OCI-LY3 (cell line): ENCODE measurements around the gene SHROOM3.
"Not testable (repeated sequence)": the region's sequence is repeated elsewhere in the genome, so short reads cannot be mapped to it uniquely, and the experiment has no call there.

Experiments
- H2AFZ ChIP-seq: fragments of 200-600, 300-600 bp; shearing (Covaris generic); 2 replicates; pipeline ENCODE4 v1.6.0; 2014; ENCODE audit warnings: antibody characterized with exemption, low read depth, low read length
- H3K27ac ChIP-seq: fragments of 200-600, 300-600 bp; sonication (generic); 2 replicates; pipeline ENCODE4 v1.5.1; 2014; ENCODE audit warnings: mild to moderate bottlenecking, low read length, moderate library complexity, mixed read lengths
- H3K27me3 ChIP-seq: fragments of 200-600, 300-600 bp; sonication (generic); 2 replicates; pipeline ENCODE4 v1.6.1; 2014; ENCODE audit warnings: low read depth, low read length, mixed read lengths
- H3K36me3 ChIP-seq: fragments of 200-600, 300-600 bp; sonication (generic); replicated peaks from 2 replicates; pipeline ENCODE3; 2014; ENCODE audit warnings: low read depth, low read length, mixed read lengths
- H3K4me1 ChIP-seq: fragments of 300-600, 200-600 bp; sonication (generic); 2 replicates; pipeline ENCODE4 v1.6.1; 2014; ENCODE audit warnings: low read length, mixed read lengths
- H3K4me2 ChIP-seq: fragments of 200-600, 300-600 bp; sonication (generic); 2 replicates; pipeline ENCODE4 v1.6.1; 2014; ENCODE audit warnings: low read length, mixed read lengths
- H3K4me3 ChIP-seq: fragments of 300-600, 200-600 bp; sonication (generic); 2 replicates; pipeline ENCODE4 v1.5.1; 2014; ENCODE audit warnings: antibody characterized with exemption, mild to moderate bottlenecking, low read length, moderate library complexity
- H3K79me2 ChIP-seq: fragments of 300-600, 200-600 bp; shearing (Covaris generic); 2 replicates; pipeline ENCODE4 v1.6.1; 2014; ENCODE audit warnings: mild to moderate bottlenecking, low read length, mixed read lengths
- H3K9ac ChIP-seq: fragments of 300-600, 200-600 bp; shearing (Covaris generic); 2 replicates; pipeline ENCODE4 v1.6.0; 2014; ENCODE audit warnings: mild to moderate bottlenecking, low read length, moderate library complexity
- H3K9me3 ChIP-seq: fragments of 200-600, 300-600 bp; shearing (Covaris generic); 2 replicates; pipeline ENCODE4 v1.6.1; 2014; ENCODE audit warnings: low read length, mixed read lengths; ENCODE audit not compliant: insufficient read depth
- H4K20me1 ChIP-seq: fragments of 200-600, 300-600 bp; sonication (generic); 2 replicates; pipeline ENCODE4 v1.6.1; 2016; ENCODE audit warnings: low read length, mixed read lengths; ENCODE audit not compliant: insufficient read depth
- CTCF ChIP-seq: fragments of 200-600, 300-600 bp; sonication (generic); IDR thresholded peaks from 2 replicates; pipeline ENCODE4 v1.5.1; 2014; ENCODE audit warnings: antibody characterized with exemption, low read length, low read depth
- EZH2phosphoT487 ChIP-seq: fragments of 200-600 bp; shearing (Covaris generic); IDR thresholded peaks from 2 replicates; pipeline ENCODE4 v1.6.1; 2018; ENCODE audit warnings: antibody characterized with exemption, mixed run types, low read depth

The SHROOM3 gene

GRCh38 chr4:76453232-76453631, 18.2 kb downstream of the SHROOM3 start:
- H3K9ac ChIP-seq: no peak overlapping the region
- no peaks in the 10 kb centered on the region for H3K36me3 ChIP-seq
- H3K27me3 ChIP-seq: peaks cover 12% of the 10 kb centered on the region
- H3K4me2 ChIP-seq: no peak overlapping the region
- H3K4me1 ChIP-seq: peaks cover 32% of the 10 kb centered on the region
- H3K27ac ChIP-seq: no peak overlapping the region
- no peak overlapping the region for H3K4me3 ChIP-seq
- H4K20me1 ChIP-seq: no peaks in the 10 kb centered on the region
- TF ChIP-seq EZH2phosphoT487 (no peak), CTCF (no peak)
- H2AFZ ChIP-seq: no peak overlapping the region
- H3K9me3 ChIP-seq: no peaks in the 10 kb centered on the region
- no peaks in the 10 kb centered on the region for H3K79me2 ChIP-seq

- H3K9ac ChIP-seq, H3K36me3 ChIP-seq, H3K79me2 ChIP-seq, H4K20me1 ChIP-seq, H3K27me3 ChIP-seq, H3K4me2 ChIP-seq, H3K4me3 ChIP-seq, H3K9me3 ChIP-seq, H3K27ac ChIP-seq: not testable (repeated sequence)
- Histone ChIP-seq H3K4me1 (peaks cover 26% of the 10 kb centered on the region), H2AFZ (peak overlapping the region; percentile 73; the same call in 1 of the 2 replicates)
These were observed 19.0 kb downstream of the SHROOM3 start for GRCh38 chr4:76454073-76454472.

- Histone ChIP-seq H3K27me3 (no peaks in the 10 kb centered on the region), H3K79me2 (no peaks in the 10 kb centered on the region), H3K4me1 (peaks cover 4% of the 10 kb centered on the region; the same call in 1 of the 2 replicates), H3K36me3 (no peaks in the 10 kb centered on the region), H3K4me2 (no peak overlapping the region), H3K9ac (no peak overlapping the region), H3K9me3 (peaks cover 2% of the 10 kb centered on the region; the same call in 1 of the 2 replicates), H3K4me3 (no peak overlapping the region), H4K20me1 (no peaks in the 10 kb centered on the region), H2AFZ (no peak overlapping the region), H3K27ac (no peak overlapping the region)
- TF ChIP-seq EZH2phosphoT487 (no peak), CTCF (no peak)
These were observed 22.9 kb downstream of the SHROOM3 start for GRCh38 chr4:76457885-76458284.

- no peak overlapping the region for H3K4me2 ChIP-seq
- H3K9ac ChIP-seq: no peak overlapping the region
These were observed 23.3 kb downstream of the SHROOM3 start for GRCh38 chr4:76458297-76458696.

More at GRCh38 chr4:76458297-76458696, 23.3 kb downstream of the SHROOM3 start:
- TF ChIP-seq EZH2phosphoT487: no peak
- no peak for TF ChIP-seq CTCF
- Histone ChIP-seq H3K27me3 (no peaks in the 10 kb centered on the region), H3K79me2 (no peaks in the 10 kb centered on the region), H3K36me3 (no peaks in the 10 kb centered on the region), H2AFZ (no peak overlapping the region), H3K9me3 (peaks cover 3% of the 10 kb centered on the region; the same call in 1 of the 2 replicates), H4K20me1 (no peaks in the 10 kb centered on the region), H3K27ac (no peak overlapping the region), H3K4me3 (no peak overlapping the region), H3K4me1 (peaks cover 4% of the 10 kb centered on the region; the same call in 1 of the 2 replicates)
